ENCODE data around the gene MGA. TPM values are rescaled to one million over a fixed set of nuclear protein-coding genes. Genes with fewer than 3 reads are reported as not detected.

The MGA gene
- total and polyA plus RNA-seq, 2 of the 8 experiments (the other 6 are each of a cell fraction or from before 2014, with no cell fraction given): 7.6 to 53.2 TPM

- TF ChIP-seq CHD7 (IDR thresholded peaks at IDR 0.05; ENCODE audit: insufficient replicate concordance, low read length): no peak
- TF ChIP-seq KDM4A (IDR thresholded peaks at IDR 0.05; ENCODE audit: low read depth, low read length, severe bottlenecking): no peak
- TF ChIP-seq YY1 (IDR thresholded peaks at IDR 0.05; ENCODE audit: low read depth, low read length): no peak
- no peak for TF ChIP-seq SIRT6 (IDR thresholded peaks at IDR 0.05; ENCODE audit: low read length)
- no peak for TF ChIP-seq HDAC2 (IDR thresholded peaks at IDR 0.05; ENCODE audit: borderline replicate concordance in 1 of 2, low read depth in 2 of 2, low read length in 2 of 2)
Observed at GRCh38 chr15:41817781-41818180, 157.6 kb downstream of the MGA start (continued).

Data from H1 (cell line).